GM21529 (cell line): ENCODE results near the gene TM4SF4.
"Not testable (repeated sequence)": the region's sequence is repeated elsewhere in the genome, so short reads cannot be mapped to it uniquely, and the experiment has no call there.

Experiments used
- ATAC-seq: cut with Tn5 transposase; IDR thresholded peaks from one replicate; pipeline ENCODE4 v1.9.1; 2021; ENCODE audit not compliant: unreplicated experiment

The TM4SF4 gene, protein sequence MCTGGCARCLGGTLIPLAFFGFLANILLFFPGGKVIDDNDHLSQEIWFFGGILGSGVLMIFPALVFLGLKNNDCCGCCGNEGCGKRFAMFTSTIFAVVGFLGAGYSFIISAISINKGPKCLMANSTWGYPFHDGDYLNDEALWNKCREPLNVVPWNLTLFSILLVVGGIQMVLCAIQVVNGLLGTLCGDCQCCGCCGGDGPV

GRCh38 chr3:149474250-149474817, at the start of gene TM4SF4:
Gene TM4SF4 (plus strand): TSS chr3:149474697. CDS start chr3:149474878, 181 bp downstream.
- ATAC-seq, result no peak

- no peak for ATAC-seq
These were observed 49.6 kb upstream of the TM4SF4 start for GRCh38 chr3:149424918-149425317.

GRCh38 chr3:149426325-149426724, 48.2 kb upstream of the TM4SF4 start:
- no peak for ATAC-seq

DNA sequence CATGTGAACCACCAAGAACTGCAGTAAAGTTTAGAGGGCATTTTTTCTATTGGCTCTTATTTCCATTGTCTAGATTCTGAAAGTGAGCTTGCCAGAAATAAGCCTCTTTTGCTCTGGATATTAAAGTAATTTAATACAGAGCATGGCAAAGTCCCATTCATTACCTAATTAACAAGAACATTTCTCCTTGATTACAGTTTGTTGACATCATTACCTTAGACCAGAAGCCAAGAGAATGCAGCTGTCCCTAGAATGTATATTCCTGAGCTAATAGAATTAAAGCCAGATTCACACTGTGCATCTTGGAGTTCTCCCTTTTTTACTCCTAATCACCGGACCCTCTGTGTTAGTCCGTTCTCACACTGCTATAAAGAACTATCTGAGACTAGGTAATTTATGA, 46.4 kb upstream of the TM4SF4 start:
- ATAC-seq, result no peak

DNA sequence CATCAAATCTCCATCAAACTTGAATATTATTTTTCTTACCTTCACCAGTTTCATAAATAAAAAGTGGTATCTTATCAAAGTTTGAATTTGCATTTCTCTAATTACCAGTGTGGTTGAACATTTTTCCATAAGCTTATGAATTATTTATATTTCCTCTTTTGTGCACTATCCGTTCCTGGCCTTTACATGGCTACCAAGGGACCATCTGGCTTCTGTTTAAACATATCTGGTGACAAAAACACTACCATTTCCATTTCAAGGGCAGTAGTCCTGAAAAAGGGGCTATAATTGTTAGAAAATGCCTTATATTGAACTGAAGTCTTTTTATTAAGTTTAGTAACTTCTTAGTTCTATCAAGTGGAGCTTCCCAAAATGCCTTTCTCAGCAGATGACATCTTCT, 44.3 kb upstream of the TM4SF4 start:
- no peak for ATAC-seq

- no peak for ATAC-seq
These were observed 42.3 kb upstream of the TM4SF4 start for GRCh38 chr3:149432149-149432548.

GRCh38 chr3:149435996-149436885, 38.3 kb upstream of the TM4SF4 start:
- ATAC-seq, result no peak

- ATAC-seq, result no peak
These were observed 37.2 kb upstream of the TM4SF4 start for GRCh38 chr3:149437286-149437685.

GRCh38 chr3:149437710-149438109, 36.8 kb upstream of the TM4SF4 start:
- ATAC-seq, result no peak

- ATAC-seq, result no peak
These were observed 35.5 kb upstream of the TM4SF4 start for GRCh38 chr3:149438981-149439380.

DNA sequence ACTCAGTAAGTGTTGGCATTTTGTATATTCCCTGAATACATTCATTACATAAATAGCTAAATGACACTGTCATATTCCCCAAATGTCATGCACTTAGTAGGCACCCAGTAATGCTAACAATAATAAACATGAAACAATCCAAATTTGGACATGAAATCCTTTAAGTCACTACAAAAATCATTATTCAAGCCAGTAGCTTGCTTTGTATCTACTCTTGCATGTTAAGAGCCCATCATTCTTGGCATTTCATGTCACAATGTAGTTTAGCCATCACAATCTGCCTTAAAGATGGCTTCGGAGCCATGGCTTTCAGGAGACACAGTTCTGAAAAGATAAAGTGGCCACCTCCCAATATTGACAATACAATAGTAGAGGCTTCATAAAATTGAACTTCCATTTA, 32.9 kb upstream of the TM4SF4 start:
- ATAC-seq, result no peak

- ATAC-seq, result no peak
These were observed 32.5 kb upstream of the TM4SF4 start for GRCh38 chr3:149442043-149442442.

GRCh38 chr3:149442851-149443544, 31.5 kb upstream of the TM4SF4 start:
- no peak for ATAC-seq

GRCh38 chr3:149443545-149443912, 31.0 kb upstream of the TM4SF4 start:
- ATAC-seq, result no peak

DNA sequence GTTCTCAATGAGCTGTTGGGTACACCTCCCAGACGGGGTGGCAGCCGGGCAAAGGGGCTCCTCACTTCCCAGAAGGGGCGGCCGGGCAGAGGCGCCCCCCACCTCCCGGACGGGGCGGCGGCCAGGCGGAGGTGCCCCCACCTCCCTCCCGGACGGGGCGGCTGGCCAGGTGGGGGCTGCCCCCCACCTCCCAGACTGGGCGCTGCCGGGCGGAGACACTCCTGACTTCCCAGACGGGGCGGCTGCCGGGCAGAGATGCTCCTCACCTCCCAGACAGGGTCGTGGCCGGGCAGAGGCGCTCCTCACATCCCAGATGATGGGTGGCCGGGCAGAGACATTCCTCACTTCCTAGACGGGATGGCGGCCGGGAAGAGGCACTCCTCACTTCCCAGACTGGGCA, 29.6 kb upstream of the TM4SF4 start:
- ATAC-seq, result not testable (repeated sequence)

DNA sequence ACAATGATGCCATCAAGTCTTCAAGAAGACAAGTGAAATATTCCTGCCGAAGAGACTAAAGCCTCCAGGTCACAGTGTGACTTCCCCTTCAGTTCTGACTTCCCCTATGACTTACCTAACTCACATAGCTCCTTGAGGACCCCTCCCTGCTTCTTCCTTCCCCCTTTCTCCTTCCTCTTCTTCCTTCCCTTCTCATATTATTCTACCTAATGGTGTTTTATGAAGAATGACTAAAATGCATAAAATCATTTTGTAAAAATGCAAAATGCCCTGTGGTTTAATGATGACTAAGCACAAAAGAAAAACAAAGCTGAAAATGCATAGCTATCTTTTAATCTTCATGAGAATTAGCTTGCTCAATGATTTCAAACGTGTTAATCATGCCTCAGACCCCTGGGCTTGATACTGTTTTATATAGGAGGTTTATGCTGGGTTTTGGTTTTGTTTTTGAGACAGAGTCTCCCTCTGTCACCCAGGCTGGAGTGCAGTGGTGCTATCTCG, 26.1 kb upstream of the TM4SF4 start:
- no peak for ATAC-seq

DNA sequence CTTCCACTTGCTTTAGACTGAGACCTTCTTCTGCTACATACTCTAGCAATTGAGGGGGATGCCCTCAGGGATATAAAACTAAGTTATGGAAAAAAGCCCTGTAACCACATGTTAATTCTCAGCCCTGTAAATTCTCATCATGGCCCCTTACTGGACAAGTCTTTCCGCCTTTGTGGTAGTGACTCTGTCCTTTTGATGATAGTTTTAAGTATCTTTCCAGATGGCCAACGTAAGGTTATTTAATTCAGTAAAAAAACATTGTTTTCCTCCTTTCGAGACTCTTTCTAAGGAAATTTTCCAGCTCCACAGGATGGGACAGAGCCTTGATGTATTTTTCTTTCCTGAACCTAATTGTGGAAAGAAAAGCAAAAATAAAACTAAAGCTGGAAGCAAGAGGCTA, 25.3 kb upstream of the TM4SF4 start:
- ATAC-seq, result no peak

DNA sequence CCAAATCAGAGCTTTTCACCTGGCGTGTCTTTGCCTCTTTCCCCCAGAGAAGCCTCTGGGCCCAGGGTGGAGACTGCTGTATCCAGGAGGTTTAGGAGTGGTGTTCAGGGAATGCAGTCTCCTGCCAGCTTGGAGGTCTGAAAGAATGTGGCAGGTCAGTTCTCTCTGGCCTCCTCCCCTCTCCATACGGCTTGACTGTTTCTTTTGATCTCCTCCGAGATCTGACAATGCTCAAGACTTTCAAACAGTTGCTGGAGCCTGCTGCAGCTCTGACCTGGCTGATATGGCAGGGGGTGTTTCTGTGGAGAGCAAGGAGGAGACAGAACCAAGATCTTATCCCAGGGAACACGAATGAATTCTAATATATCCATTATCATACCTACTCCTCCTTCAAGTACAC, 24.7 kb upstream of the TM4SF4 start:
- ATAC-seq, result no peak

DNA sequence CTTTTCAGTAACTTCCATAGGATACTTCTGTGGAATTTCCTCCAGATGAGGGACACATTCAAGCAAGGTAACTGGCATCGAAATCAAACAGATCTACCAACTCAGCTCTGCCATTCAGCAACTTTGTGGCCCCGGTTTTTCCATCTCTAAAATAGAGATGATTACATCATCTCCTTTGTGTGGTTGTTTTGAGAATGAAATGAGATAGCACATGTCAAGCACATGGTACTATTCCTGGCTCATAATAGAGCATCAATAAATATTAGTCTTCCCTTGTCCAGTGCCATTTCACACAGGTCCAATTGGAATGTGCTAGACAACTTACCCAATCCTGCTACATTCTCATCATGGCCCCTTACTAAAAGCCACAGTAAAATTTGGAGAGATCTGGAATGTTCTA, 24.2 kb upstream of the TM4SF4 start:
- ATAC-seq, result no peak

GRCh38 chr3:149452036-149452435, 22.5 kb upstream of the TM4SF4 start:
- no peak for ATAC-seq

DNA sequence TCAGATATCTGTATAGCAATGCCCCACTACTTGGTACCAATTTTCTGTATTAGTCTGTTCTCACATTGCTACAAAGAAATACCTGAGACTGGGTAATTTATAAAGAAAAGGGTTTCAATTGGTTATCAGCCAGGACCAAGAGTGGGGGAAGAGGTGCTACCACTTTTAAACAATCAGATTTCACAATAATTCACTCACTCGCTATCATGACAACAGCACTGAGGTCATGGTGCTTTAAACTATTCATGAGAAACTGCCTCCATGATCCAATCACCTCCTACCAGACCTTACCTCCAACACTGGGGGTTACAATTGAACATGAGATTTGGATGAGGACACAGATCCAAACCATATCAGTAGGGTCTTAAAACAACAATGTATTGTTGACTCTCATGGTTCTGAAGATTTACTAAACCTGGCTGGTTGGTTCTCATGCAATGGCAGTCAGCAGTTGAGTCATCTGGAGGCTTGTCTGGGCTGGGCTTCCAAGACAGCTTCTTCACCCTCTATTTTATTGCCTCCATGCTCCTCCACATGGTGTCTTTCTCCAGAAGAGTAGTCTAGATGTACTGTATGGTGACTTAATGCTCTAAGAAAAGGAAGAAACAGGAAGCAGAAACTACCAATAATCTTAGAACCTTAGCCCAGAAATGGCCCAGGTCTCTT, 21.2 kb upstream of the TM4SF4 start:
- no peak for ATAC-seq
